ENCODE data around the gene NANOGP8. TPM values are rescaled to one million over a fixed set of nuclear protein-coding genes. Genes with fewer than 3 reads are reported as not detected.

NANOGP8 gene
- total RNA-seq, 2 donors from 2014 or later = not detected

Other genes starting within 250 kb of the NANOGP8 start
- gene AQR, start 115.6 kb downstream of the NANOGP8 start, total RNA-seq = 10 to 100 TPM; 12.9 to 14.3 TPM
- gene ZNF770, start 97.0 kb downstream of the NANOGP8 start, total RNA-seq = 10 to 100 TPM; 33.7 to 35.8 TPM

Data from left cardiac atrium (tissue), 2 donors.